ENCODE results near the gene PRELID2. TPM values are rescaled to one million over a fixed set of nuclear protein-coding genes. Genes with fewer than 3 reads are reported as not detected.
"Not testable (repeated sequence)": the region's sequence is repeated elsewhere in the genome, so short reads cannot be mapped to it uniquely, and the experiment has no call there.

The PRELID2 gene
- total RNA-seq, 4 donors from 2014 or later: 3.0 to 17.9 (median 4.3) TPM

GRCh38 chr5:145739843-145740242, 95.3 kb downstream of the PRELID2 start:
- DNase-seq (ENCODE audit: low spot score in 2 of 2): no peak
- H3K9me3 ChIP-seq: no peaks in the 10 kb centered on the region
- TF ChIP-seq EP300 (IDR thresholded peaks at IDR 0.05) (no peak), POLR2A (IDR thresholded peaks at IDR 0.05) (no peak), POLR2AphosphoS5 (IDR thresholded peaks at IDR 0.05) (no peak), CTCF (IDR thresholded peaks at IDR 0.05) (no peak)
- no peak overlapping the region for H3K27ac ChIP-seq
- no peaks in the 10 kb centered on the region for H3K4me1 ChIP-seq
- H3K36me3 ChIP-seq: no peaks in the 10 kb centered on the region
- no peak overlapping the region for H3K4me3 ChIP-seq
- H3K27me3 ChIP-seq: no peaks in the 10 kb centered on the region

GRCh38 chr5:145738227-145738626, 96.9 kb downstream of the PRELID2 start:
- no peaks in the 10 kb centered on the region for H3K9me3 ChIP-seq
- TF ChIP-seq POLR2AphosphoS5 (IDR thresholded peaks at IDR 0.05): no peak
- TF ChIP-seq POLR2A (IDR thresholded peaks at IDR 0.05): no peak
- no peak for TF ChIP-seq EP300 (IDR thresholded peaks at IDR 0.05)
- TF ChIP-seq CTCF (IDR thresholded peaks at IDR 0.05): no peak
- no peak overlapping the region for H3K4me3 ChIP-seq

GRCh38 chr5:145737578-145737977, 97.6 kb downstream of the PRELID2 start:
- H3K27me3 ChIP-seq: no peaks in the 10 kb centered on the region
- TF ChIP-seq CTCF (IDR thresholded peaks at IDR 0.05): no peak
- TF ChIP-seq EP300 (IDR thresholded peaks at IDR 0.05): no peak
- TF ChIP-seq POLR2AphosphoS5 (IDR thresholded peaks at IDR 0.05): no peak
- no peak for TF ChIP-seq POLR2A (IDR thresholded peaks at IDR 0.05)
- H3K4me3 ChIP-seq: no peak overlapping the region
- DNase-seq (ENCODE audit: low spot score in 2 of 2): no peak
- WGBS: 100% methylated on average over 1 of the region's 1 CpG
- H3K27ac ChIP-seq: no peak overlapping the region
- H3K36me3 ChIP-seq: no peaks in the 10 kb centered on the region
- H3K9me3 ChIP-seq: no peaks in the 10 kb centered on the region
- no peaks in the 10 kb centered on the region for H3K4me1 ChIP-seq

More at GRCh38 chr5:145738227-145738626, 96.9 kb downstream of the PRELID2 start:
- H3K27me3 ChIP-seq: no peaks in the 10 kb centered on the region
- H3K36me3 ChIP-seq: no peaks in the 10 kb centered on the region
- DNase-seq (ENCODE audit: low spot score in 2 of 2): no peak
- H3K4me1 ChIP-seq: no peaks in the 10 kb centered on the region
- no peak overlapping the region for H3K27ac ChIP-seq

GRCh38 chr5:145729956-145730355, 105.2 kb downstream of the PRELID2 start:
- peaks cover 20% of the 10 kb centered on the region for H3K9me3 ChIP-seq
- not testable (repeated sequence) for H3K27ac ChIP-seq; DNase-seq (ENCODE audit: low spot score in 2 of 2); H3K36me3 ChIP-seq; H3K4me3 ChIP-seq; H3K4me1 ChIP-seq; H3K27me3 ChIP-seq
- 78% methylated on average over 1 of the region's 1 CpG for WGBS

- DNase-seq (ENCODE audit: low spot score in 2 of 2): no peak
- TF ChIP-seq CTCF (IDR thresholded peaks at IDR 0.05): no peak
- no peak for TF ChIP-seq EP300 (IDR thresholded peaks at IDR 0.05)
- no peak for TF ChIP-seq POLR2AphosphoS5 (IDR thresholded peaks at IDR 0.05)
- Histone ChIP-seq H3K4me3 (no peak overlapping the region), H3K36me3 (no peaks in the 10 kb centered on the region), H3K27ac (no peak overlapping the region), H3K4me1 (no peaks in the 10 kb centered on the region), H3K27me3 (no peaks in the 10 kb centered on the region), H3K9me3 (peaks cover 5% of the 10 kb centered on the region)
- 33% methylated on average over 1 of the region's 1 CpG for WGBS
Measured at GRCh38 chr5:145723516-145723915, 111.6 kb downstream of the PRELID2 start.

GRCh38 chr5:145718956-145719355, 116.2 kb downstream of the PRELID2 start:
- H3K4me1 ChIP-seq: no peaks in the 10 kb centered on the region
- H3K4me3 ChIP-seq: no peak overlapping the region
- no peaks in the 10 kb centered on the region for H3K9me3 ChIP-seq
- H3K27me3 ChIP-seq: no peaks in the 10 kb centered on the region
- no peaks in the 10 kb centered on the region for H3K36me3 ChIP-seq
- H3K27ac ChIP-seq: no peak overlapping the region
- 94% methylated on average over 1 of the region's 1 CpG for WGBS
- no peak for DNase-seq (ENCODE audit: low spot score in 2 of 2)
- no peak for TF ChIP-seq EP300 (IDR thresholded peaks at IDR 0.05)
- no peak for TF ChIP-seq CTCF (IDR thresholded peaks at IDR 0.05)
- TF ChIP-seq POLR2A (IDR thresholded peaks at IDR 0.05): no peak
- no peak for TF ChIP-seq POLR2AphosphoS5 (IDR thresholded peaks at IDR 0.05)
